NCI-H446 treated with DMSO at 0.1 percent for 48 hours (cell line): ENCODE results near the gene FZD1.

Experiments used
- DNase-seq: peaks from one replicate; lab custom pipeline; 2025; lab: John Stamatoyannopoulos, UW

Gene FZD1

DNA sequence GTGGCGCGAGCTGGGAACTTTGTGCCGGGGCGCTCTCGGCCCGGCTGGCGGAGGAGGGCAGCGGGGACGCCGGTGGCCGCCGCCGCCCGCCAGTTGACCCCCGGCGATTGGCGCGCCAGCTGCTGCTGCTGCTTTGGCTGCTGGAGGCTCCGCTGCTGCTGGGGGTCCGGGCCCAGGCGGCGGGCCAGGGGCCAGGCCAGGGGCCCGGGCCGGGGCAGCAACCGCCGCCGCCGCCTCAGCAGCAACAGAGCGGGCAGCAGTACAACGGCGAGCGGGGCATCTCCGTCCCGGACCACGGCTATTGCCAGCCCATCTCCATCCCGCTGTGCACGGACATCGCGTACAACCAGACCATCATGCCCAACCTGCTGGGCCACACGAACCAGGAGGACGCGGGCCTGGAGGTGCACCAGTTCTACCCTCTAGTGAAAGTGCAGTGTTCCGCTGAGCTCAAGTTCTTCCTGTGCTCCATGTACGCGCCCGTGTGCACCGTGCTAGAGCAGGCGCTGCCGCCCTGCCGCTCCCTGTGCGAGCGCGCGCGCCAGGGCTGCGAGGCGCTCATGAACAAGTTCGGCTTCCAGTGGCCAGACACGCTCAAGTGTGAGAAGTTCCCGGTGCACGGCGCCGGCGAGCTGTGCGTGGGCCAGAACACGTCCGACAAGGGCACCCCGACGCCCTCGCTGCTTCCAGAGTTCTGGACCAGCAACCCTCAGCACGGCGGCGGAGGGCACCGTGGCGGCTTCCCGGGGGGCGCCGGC lies 870 bp downstream of the FZD1 start:
- no peak for DNase-seq

GRCh38 chr7:91265693-91266066 lies 1.4 kb downstream of the FZD1 start:
- DNase-seq: no peak

- no peak for DNase-seq
These were observed 1.9 kb downstream of the FZD1 start for GRCh38 chr7:91266067-91266688.

DNA sequence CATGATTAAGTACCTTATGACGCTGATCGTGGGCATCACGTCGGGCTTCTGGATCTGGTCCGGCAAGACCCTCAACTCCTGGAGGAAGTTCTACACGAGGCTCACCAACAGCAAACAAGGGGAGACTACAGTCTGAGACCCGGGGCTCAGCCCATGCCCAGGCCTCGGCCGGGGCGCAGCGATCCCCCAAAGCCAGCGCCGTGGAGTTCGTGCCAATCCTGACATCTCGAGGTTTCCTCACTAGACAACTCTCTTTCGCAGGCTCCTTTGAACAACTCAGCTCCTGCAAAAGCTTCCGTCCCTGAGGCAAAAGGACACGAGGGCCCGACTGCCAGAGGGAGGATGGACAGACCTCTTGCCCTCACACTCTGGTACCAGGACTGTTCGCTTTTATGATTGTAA lies 2.5 kb downstream of the FZD1 start:
- DNase-seq: no peak

GRCh38 chr7:91267171-91267955 lies 3.1 kb downstream of the FZD1 start:
- DNase-seq: no peak

DNA sequence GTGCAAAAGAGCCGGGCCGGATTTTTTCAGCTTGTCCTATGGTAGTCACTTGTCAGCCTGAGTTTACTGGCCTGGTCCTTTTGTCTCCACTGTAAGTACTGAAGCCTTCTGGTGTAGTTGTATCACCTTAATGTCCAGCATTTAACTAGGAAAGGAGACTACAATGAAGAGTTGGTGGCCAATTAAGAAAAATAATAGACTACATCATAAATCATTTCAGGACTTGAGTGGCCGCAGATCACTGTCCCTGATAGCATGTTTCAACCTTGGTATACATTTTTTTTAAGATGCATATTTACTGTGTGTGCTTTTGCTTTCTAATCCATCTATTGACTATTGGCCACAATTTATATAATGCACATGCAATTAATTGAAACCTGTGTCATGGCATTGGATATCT lies 6.1 kb downstream of the FZD1 start:
- no peak for DNase-seq

GRCh38 chr7:91276909-91277308 lies 12.7 kb downstream of the FZD1 start:
- DNase-seq: no peak

DNA sequence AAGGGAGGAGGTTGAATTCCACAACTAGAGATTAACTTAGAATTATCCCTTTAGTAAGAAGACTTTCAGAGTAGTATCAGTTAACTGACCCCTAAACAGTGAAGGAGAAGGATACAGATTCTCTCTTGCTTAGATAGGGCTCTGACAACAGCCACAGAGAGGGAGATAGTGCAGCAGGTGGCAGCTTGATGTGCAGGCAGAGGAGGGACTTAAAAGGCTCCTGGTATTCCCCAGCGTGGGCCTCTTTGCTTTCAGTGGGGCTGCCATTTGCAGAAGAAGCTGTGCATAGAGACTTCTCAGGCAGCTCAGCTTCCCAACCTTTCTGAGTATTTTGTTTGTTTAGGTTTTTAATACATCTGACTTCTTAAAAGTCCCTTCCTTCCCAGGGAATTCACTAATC lies 16.0 kb downstream of the FZD1 start:
- DNase-seq: no peak

- DNase-seq: no peak
These were observed 16.4 kb downstream of the FZD1 start for GRCh38 chr7:91280604-91281003.

DNA sequence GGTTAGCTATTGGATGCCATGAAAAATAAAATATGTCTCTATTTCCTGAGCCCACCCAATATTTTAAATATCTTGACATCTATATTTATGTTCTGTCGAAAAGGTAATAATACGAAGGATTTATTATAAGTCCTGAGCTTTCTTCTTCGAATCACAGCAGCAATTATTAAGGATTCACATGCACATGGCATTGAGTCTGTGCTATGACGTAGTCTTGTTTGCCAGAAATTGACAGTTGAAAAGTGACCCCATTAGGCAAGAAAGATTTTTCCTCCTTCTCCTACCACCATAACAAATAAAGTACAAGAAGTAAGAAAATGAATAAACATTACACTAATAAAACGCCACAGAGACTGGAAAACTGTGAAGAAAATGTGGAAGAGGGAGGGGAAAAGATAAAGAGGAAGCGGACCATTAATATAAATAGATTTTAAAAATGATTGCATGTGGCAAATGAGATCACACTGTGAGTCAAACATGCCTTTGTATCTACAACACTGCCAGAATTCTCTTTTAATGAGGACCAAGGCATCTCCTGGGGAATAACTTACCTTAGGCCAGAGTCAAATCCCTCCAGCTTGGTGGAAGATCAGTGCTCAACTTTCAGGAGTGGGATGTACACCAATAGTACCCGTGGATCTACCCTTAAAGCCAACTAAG lies 21.6 kb downstream of the FZD1 start:
- DNase-seq: no peak

DNA sequence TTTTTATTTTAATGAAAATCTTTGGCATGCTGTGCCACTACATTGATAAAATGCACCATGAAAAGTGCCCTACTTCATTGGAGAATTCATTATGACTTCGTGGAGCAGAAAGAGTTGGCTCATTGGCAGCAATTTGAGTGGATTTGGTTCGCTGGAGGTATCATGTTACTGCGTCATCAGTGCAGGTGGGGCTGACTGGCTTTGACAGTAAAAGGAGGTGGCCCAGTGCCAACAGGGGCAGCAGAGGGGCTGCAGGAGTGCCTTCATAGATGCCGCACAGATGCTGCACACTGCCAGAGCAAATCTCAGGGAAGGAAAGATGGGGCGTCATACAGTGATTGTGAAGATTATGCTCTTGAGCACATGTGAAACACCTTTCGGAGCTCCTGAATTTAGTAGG lies 22.2 kb downstream of the FZD1 start:
- DNase-seq: peak; percentile 31

GRCh38 chr7:91287371-91288084 lies 23.3 kb downstream of the FZD1 start:
- peak; percentile 54 for DNase-seq

GRCh38 chr7:91288208-91288824 lies 24.1 kb downstream of the FZD1 start:
- no peak for DNase-seq

DNA sequence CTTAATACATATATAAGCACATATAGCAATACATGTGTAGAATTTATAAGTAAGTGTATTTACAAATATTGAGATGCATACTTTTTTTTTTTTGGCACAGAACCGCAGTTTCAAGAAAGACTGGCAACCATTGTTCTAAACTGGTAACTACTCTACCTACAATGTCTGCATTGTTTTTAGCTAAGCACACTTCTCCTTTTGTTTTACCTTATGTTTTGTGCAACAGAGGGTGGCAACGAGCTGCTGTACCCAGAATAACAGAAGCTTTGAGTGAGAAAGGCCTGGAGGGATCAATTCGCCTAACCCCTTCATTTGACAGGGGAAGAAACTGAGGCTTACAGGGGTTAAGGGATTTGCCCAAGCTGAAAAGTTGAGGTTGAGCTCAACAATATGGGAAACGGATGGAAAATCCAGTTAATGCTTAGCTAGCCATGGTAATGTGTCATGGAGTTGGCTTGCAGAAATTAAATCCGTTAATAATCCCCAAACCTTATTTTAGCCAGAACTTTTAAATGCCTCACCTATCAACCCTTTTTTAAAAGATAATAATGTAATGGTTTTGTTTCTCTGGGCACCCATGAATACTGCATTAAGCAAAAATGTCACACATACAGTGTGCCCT lies 25.5 kb downstream of the FZD1 start:
- no peak for DNase-seq

DNA sequence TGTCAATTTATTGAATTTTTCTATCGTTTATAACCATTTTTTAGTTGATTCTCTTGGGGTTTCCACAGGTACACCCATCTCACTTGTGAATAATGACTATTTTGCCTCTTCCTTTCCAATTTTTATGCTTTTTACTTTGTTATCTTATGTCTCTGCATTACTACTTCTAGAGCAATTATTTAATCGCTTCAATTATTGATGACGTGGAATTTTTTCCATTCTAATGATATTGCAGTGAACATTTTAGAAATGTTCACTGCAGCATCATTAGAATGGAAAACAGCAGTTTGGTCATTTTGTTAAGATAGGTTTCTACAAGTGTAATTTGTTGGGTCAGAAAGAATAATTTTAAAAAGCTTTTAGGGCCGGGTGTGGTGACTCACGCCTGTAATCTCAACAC lies 27.1 kb downstream of the FZD1 start:
- no peak for DNase-seq

DNA sequence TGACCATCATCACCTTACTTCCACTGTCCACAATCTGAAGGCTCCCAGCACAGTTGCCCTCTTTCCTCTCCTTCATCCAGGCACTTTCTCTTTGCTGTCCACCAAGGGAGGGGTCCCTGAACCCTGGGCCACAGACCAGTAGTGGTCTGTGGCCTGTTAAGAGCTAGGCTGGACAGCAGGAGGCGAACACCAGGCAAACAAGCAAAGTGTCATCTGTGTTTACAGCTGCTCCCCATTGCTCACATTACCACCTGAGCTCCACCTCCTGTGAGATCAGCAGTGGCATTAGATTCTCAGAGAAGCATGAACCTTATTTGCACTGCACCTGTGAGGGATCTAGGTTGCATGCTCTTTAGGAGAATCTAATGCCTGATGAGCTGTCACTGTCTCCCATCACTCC lies 27.7 kb downstream of the FZD1 start:
- no peak for DNase-seq

GRCh38 chr7:91292506-91292905 lies 28.3 kb downstream of the FZD1 start:
- no peak for DNase-seq

- DNase-seq: no peak
These were observed 28.9 kb downstream of the FZD1 start for GRCh38 chr7:91293136-91293535.

DNA sequence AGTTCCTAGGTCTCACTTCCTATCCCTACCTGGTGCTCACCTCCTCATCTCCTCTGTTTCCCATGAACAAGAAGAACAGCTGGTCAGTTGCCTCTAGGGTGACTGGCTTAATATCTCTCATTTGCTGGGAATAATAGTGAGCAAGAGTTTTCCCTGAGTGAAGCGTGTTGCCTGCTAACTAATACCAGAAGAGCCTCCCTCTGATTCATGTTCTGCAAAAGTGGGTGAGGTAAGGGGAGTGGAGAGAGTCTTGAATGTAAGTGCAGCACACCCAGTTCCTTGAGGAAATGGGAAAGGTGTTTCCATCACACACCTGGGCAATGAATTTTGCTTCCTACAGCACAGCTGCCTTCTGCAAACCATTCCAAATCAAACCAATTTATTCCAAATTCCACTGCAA lies 29.6 kb downstream of the FZD1 start:
- no peak for DNase-seq

GRCh38 chr7:91294639-91295220 lies 30.5 kb downstream of the FZD1 start:
- no peak for DNase-seq

DNA sequence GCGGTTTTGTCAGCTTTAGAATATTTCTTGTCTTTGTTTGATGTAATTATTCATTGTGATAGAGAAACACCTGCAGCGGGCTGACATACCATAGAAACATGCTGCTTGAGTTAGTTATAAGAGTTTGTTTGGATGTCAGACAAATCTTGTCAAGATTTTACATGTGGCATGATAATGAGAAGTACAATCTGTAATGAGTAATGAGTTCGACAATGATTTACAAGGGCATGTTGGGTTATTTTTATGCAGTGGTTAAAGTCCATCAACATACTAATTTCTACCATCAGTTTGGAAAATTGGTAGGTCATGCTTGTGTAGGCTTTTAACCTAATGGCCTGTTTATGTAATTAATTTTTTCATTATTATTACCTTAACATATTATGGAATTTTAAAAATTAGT lies 31.3 kb downstream of the FZD1 start:
- no peak for DNase-seq
